Esophagus muscularis mucosa (tissue), 4 donors: ENCODE measurements around the gene DSCAML1. TPM values are rescaled to one million over a fixed set of nuclear protein-coding genes. Genes with fewer than 3 reads are reported as not detected.

Experiments
- DNase-seq: peaks from one replicate; pipeline ENCODE4 v3.0.0-alpha.2; 2017; ENCODE audit errors: extremely low spot score
- H3K27ac ChIP-seq, 4 donors: fragments of 200-600 bp; sonication (generic); replicated peaks in 1 of 4; 1 replicate in 3 of 4; 2 replicates in 1 of 4; pipeline ENCODE4 v1.5.1; 2016 to 2019; ENCODE audit warnings: mild to moderate bottlenecking in 1 of 4
- H3K27me3 ChIP-seq, 4 donors: fragments of 200-600 bp; sonication (generic); one replicate each; pipeline versions ENCODE4 v1.5.1 to v1.6.0; 2016 to 2019
- H3K36me3 ChIP-seq, 4 donors: fragments of 200-600 bp; sonication (generic); one replicate each; pipeline ENCODE4 v1.5.1; 2016 to 2019
- H3K4me1 ChIP-seq, 4 donors: fragments of 200-600 bp; sonication (generic); one replicate each; pipeline ENCODE4 v1.5.1; 2016 to 2019
- H3K4me3 ChIP-seq, 4 donors: fragments of 200-600 bp; sonication (generic); 1 replicate in 2 of 4; 2 replicates in 2 of 4; pipeline ENCODE4 v1.5.1; 2016 to 2019; ENCODE audit warnings: mild to moderate bottlenecking in 4 of 4, moderate library complexity in 1 of 4
- H3K9me3 ChIP-seq, 4 donors: fragments of 200-600 bp; sonication (generic); 1 replicate in 3 of 4; 2 replicates in 1 of 4; pipeline ENCODE4 v1.5.1; 2016 to 2019
- CTCF ChIP-seq, 3 experiments: fragments of 200-600 bp in 2 of 3; fragments of 450-650 bp in 1 of 3; sonication (generic) in 2 of 3; IDR thresholded peaks; one replicate each; pipeline ENCODE4 v1.5.1; 2017 to 2019; ENCODE audit warnings: antibody characterized with exemption in 3 of 3, mild to moderate bottlenecking in 2 of 3, moderate library complexity in 1 of 3
- EP300 ChIP-seq: sonication (generic); formaldehyde crosslinking; IDR thresholded peaks from one replicate; pipeline ENCODE4 v1.6.1; 2017; ENCODE audit warnings: antibody characterized with exemption
- POLR2A ChIP-seq: fragments of 450-650 bp; IDR thresholded peaks from one replicate; pipeline ENCODE4 v1.6.1; 2017; ENCODE audit warnings: antibody characterized with exemption, moderate library complexity, mild to moderate bottlenecking, low read depth
- POLR2AphosphoS5 ChIP-seq, 2 donors: sonication (generic); formaldehyde crosslinking; IDR thresholded peaks; one replicate each; pipeline ENCODE4 v1.6.1; 2017; ENCODE audit warnings: antibody characterized with exemption in 2 of 2
- WGBS: methylation state at CpG from one replicate; pipeline ENCODE4 v1.1.5; 2018; 5-methylcytosine and 5-hydroxymethylcytosine counted together
- intact Hi-C: fragments of 100-400 bp; cut with DNase I; formaldehyde crosslinking; loops from one replicate; pipeline ENCODE4 v1.15.1; 2023
- total RNA-seq, 4 donors: library from RNA; depleted of rRNA; stranded (reverse); fragments of >200 nt; gene quantifications; one replicate each; pipeline versions ENCODE4 v1.1.0 to v1.2.1, GENCODE V29; 2016

The DSCAML1 gene
- total RNA-seq, 4 donors from 2014 or later = 0.50 to 5.8 (median 1.2) TPM

- no peaks in the 10 kb centered on the region for H3K9me3 ChIP-seq
- peaks cover 0 to 16% (median 3%) of the 10 kb centered on the region in 4 donors for H3K36me3 ChIP-seq
- no peak for DNase-seq
- intact Hi-C loops = no loop called here
- no peaks in the 10 kb centered on the region for H3K4me1 ChIP-seq
- no peak overlapping the region for H3K4me3 ChIP-seq
- 90% methylated on average over 25 of the region's 26 CpGs for WGBS
- peaks cover 0 to 40% (median 0%) of the 10 kb centered on the region in 4 donors for H3K27me3 ChIP-seq
- no peak overlapping the region for H3K27ac ChIP-seq
- TF ChIP-seq POLR2AphosphoS5 (IDR thresholded peaks at IDR 0.05) (no peak), EP300 (no peak), POLR2A (no peak)
Measured at GRCh38 chr11:117780456-117780855, 16.6 kb downstream of the DSCAML1 start.

- intact Hi-C loops = no loop called here
- 89% methylated on average over 3 of the region's 3 CpGs for WGBS
- Histone ChIP-seq H3K9me3 (no peaks in the 10 kb centered on the region), H3K4me1 (no peaks in the 10 kb centered on the region), H3K4me3 (no peak overlapping the region), H3K27me3 (peaks cover 0 to 18% (median 0%) of the 10 kb centered on the region in 4 donors), H3K27ac (no peak overlapping the region), H3K36me3 (peaks cover 0 to 13% (median 3%) of the 10 kb centered on the region in 4 donors)
- DNase-seq = no peak
- TF ChIP-seq POLR2A = no peak
- no peak for TF ChIP-seq EP300
- TF ChIP-seq CTCF (IDR thresholded peaks at IDR 0.05) = no peak
- TF ChIP-seq POLR2AphosphoS5 (IDR thresholded peaks at IDR 0.05) = no peak
Measured at GRCh38 chr11:117774553-117774952, 22.5 kb downstream of the DSCAML1 start.

GRCh38 chr11:117772360-117772759, 24.7 kb downstream of the DSCAML1 start:
- intact Hi-C loops = no loop called here

GRCh38 chr11:117771841-117772240, 25.2 kb downstream of the DSCAML1 start:
- DNase-seq = no peak
- Histone ChIP-seq H3K9me3 (no peaks in the 10 kb centered on the region), H3K4me1 (no peaks in the 10 kb centered on the region), H3K4me3 (no peak overlapping the region), H3K36me3 (peaks cover 0 to 7% (median 3%) of the 10 kb centered on the region in 4 donors), H3K27ac (no peak overlapping the region), H3K27me3 (peaks cover 0 to 5% (median 0%) of the 10 kb centered on the region in 4 donors)
- intact Hi-C loops = no loop called here
- 93% methylated on average over 7 of the region's 7 CpGs for WGBS
- no peak for TF ChIP-seq CTCF (IDR thresholded peaks at IDR 0.05)

More at GRCh38 chr11:117772360-117772759, 24.7 kb downstream of the DSCAML1 start:
- no peaks in the 10 kb centered on the region for H3K4me1 ChIP-seq
- H3K4me3 ChIP-seq = no peak overlapping the region
- peaks cover 0 to 7% (median 0%) of the 10 kb centered on the region in 4 donors for H3K27me3 ChIP-seq
- peaks cover 0 to 7% (median 3%) of the 10 kb centered on the region in 4 donors for H3K36me3 ChIP-seq
- no peaks in the 10 kb centered on the region for H3K9me3 ChIP-seq
- TF ChIP-seq POLR2A = no peak
- WGBS = 95% methylated on average over 5 of the region's 6 CpGs
- no peak for DNase-seq
- no peak overlapping the region for H3K27ac ChIP-seq

- no peaks in the 10 kb centered on the region for H3K4me1 ChIP-seq
- H3K36me3 ChIP-seq = peaks cover 0 to 5% (median under 1%) of the 10 kb centered on the region in 4 donors
- peaks cover 0 to 5% (median 0%) of the 10 kb centered on the region in 4 donors for H3K27me3 ChIP-seq
- H3K9me3 ChIP-seq = no peaks in the 10 kb centered on the region
- no peak overlapping the region for H3K4me3 ChIP-seq
- H3K27ac ChIP-seq = no peak overlapping the region
- intact Hi-C loops = no loop called here
- DNase-seq = no peak
- TF ChIP-seq EP300 = no peak
- no peak for TF ChIP-seq POLR2A
- TF ChIP-seq CTCF (IDR thresholded peaks at IDR 0.05) = no peak
- no peak for TF ChIP-seq POLR2AphosphoS5 (IDR thresholded peaks at IDR 0.05)
- WGBS = 84% methylated on average over 6 of the region's 6 CpGs
Measured at GRCh38 chr11:117771197-117771596, 25.8 kb downstream of the DSCAML1 start.

GRCh38 chr11:117770061-117770460, 27.0 kb downstream of the DSCAML1 start:
- 81% methylated on average over 4 of the region's 4 CpGs for WGBS
- no peaks in the 10 kb centered on the region for H3K36me3 ChIP-seq
- intact Hi-C loops = no loop called here

More at GRCh38 chr11:117770061-117770460, 27.0 kb downstream of the DSCAML1 start:
- DNase-seq = no peak
- TF ChIP-seq CTCF (IDR thresholded peaks at IDR 0.05) (no peak), POLR2A (no peak), POLR2AphosphoS5 (IDR thresholded peaks at IDR 0.05) (no peak), EP300 (no peak)
- no peak overlapping the region for H3K4me3 ChIP-seq
- H3K9me3 ChIP-seq = no peaks in the 10 kb centered on the region
- no peak overlapping the region for H3K27ac ChIP-seq
- H3K27me3 ChIP-seq = peaks cover 0 to 4% (median 0%) of the 10 kb centered on the region in 4 donors
- no peaks in the 10 kb centered on the region for H3K4me1 ChIP-seq
